ENCODE results near the gene UBE2E2.

DNA sequence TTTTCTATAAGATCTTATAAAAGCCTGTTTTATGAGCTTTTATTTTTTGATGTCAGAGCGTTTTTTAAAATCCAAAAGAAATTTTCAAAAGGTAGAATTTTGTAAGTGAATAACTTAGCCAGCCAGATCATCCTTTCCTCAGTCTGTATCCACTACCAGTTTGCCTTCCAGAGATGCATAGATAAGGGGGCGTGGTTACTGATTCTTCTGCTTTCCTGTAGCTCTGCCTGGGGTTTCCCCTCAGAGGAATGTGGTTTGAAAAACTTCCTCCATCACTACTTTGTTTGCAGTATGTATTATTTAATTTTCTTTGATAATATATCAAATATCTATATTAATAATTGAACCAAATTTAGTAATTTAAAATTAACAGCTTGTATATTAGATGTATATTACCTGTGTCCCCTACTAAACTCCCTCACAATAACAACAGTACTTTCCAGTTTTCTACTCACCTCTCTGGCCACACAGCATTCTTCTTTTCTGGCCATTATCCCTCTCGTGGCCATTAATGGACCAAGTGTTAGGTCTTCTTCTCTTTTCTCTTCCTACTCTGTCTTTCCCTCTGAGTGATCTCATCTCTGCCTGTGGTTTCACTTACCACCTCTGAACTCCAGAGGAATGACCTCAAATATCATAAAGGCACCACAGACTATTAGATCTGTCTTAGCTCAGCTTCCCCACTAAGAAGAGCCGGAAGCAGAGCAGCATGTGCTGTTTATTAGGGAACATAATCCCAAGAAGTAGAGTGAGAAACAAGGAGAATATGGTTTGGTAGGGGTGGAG is 239.7 kb downstream of the UBE2E2 start:
- TF ChIP-seq, protein P1, sequence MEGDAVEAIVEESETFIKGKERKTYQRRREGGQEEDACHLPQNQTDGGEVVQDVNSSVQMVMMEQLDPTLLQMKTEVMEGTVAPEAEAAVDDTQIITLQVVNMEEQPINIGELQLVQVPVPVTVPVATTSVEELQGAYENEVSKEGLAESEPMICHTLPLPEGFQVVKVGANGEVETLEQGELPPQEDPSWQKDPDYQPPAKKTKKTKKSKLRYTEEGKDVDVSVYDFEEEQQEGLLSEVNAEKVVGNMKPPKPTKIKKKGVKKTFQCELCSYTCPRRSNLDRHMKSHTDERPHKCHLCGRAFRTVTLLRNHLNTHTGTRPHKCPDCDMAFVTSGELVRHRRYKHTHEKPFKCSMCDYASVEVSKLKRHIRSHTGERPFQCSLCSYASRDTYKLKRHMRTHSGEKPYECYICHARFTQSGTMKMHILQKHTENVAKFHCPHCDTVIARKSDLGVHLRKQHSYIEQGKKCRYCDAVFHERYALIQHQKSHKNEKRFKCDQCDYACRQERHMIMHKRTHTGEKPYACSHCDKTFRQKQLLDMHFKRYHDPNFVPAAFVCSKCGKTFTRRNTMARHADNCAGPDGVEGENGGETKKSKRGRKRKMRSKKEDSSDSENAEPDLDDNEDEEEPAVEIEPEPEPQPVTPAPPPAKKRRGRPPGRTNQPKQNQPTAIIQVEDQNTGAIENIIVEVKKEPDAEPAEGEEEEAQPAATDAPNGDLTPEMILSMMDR (IDR thresholded peaks at IDR 0.05), result no peak
- TF ChIP-seq EZH2 (IDR thresholded peaks at IDR 0.05; ENCODE audit: borderline replicate concordance, insufficient read depth, low read depth, low read length, poor library complexity, severe bottlenecking), result no peak

All from B cell (primary cell).